Measurements from ENCODE around the gene OR6V1.

The OR6V1 gene

GRCh38 chr7:143042159-143042789 is 9.9 kb upstream of the OR6V1 start:
- Histone ChIP-seq H3K27me3 (ENCODE audit: control insufficient read depth in 2 of 2, insufficient read depth in 2 of 2, low read length in 2 of 2) (no peaks in the 10 kb centered on the region), H3K9ac (ENCODE audit: low read depth in 1 of 2, low read length in 2 of 2) (no peak overlapping the region), H3K27ac (ENCODE audit: low read depth in 2 of 2, low read length in 2 of 2) (no peak overlapping the region), H3K36me3 (ENCODE audit: control insufficient read depth in 2 of 2, insufficient read depth in 2 of 2, low read length in 2 of 2) (no peaks in the 10 kb centered on the region), H3K4me3 (ENCODE audit: low read length in 2 of 2) (no peak overlapping the region), H3K9me3 (ENCODE audit: control insufficient read depth in 2 of 2, low read length in 2 of 2) (no peaks in the 10 kb centered on the region), H3K4me1 (ENCODE audit: control insufficient read depth in 2 of 2, insufficient read depth in 2 of 2, low read length in 2 of 2) (no peaks in the 10 kb centered on the region)

- Histone ChIP-seq H3K9ac (ENCODE audit: low read depth in 1 of 2, low read length in 2 of 2) (no peak overlapping the region), H3K27ac (ENCODE audit: low read depth in 2 of 2, low read length in 2 of 2) (no peak overlapping the region), H3K4me3 (ENCODE audit: low read length in 2 of 2) (no peak overlapping the region), H3K9me3 (ENCODE audit: control insufficient read depth in 2 of 2, low read length in 2 of 2) (no peaks in the 10 kb centered on the region), H3K4me1 (ENCODE audit: control insufficient read depth in 2 of 2, insufficient read depth in 2 of 2, low read length in 2 of 2) (no peaks in the 10 kb centered on the region), H3K36me3 (ENCODE audit: control insufficient read depth in 2 of 2, insufficient read depth in 2 of 2, low read length in 2 of 2) (no peaks in the 10 kb centered on the region), H3K27me3 (ENCODE audit: control insufficient read depth in 2 of 2, insufficient read depth in 2 of 2, low read length in 2 of 2) (no peaks in the 10 kb centered on the region)
Measured at GRCh38 chr7:143042790-143043271, 9.3 kb upstream of the OR6V1 start.

- Histone ChIP-seq H3K9ac (ENCODE audit: low read depth in 1 of 2, low read length in 2 of 2) (no peak overlapping the region), H3K9me3 (ENCODE audit: control insufficient read depth in 2 of 2, low read length in 2 of 2) (no peaks in the 10 kb centered on the region), H3K36me3 (ENCODE audit: control insufficient read depth in 2 of 2, insufficient read depth in 2 of 2, low read length in 2 of 2) (no peaks in the 10 kb centered on the region), H3K27ac (ENCODE audit: low read depth in 2 of 2, low read length in 2 of 2) (no peak overlapping the region), H3K4me1 (ENCODE audit: control insufficient read depth in 2 of 2, insufficient read depth in 2 of 2, low read length in 2 of 2) (no peaks in the 10 kb centered on the region), H3K4me3 (ENCODE audit: low read length in 2 of 2) (no peak overlapping the region), H3K27me3 (ENCODE audit: control insufficient read depth in 2 of 2, insufficient read depth in 2 of 2, low read length in 2 of 2) (no peaks in the 10 kb centered on the region)
Measured at GRCh38 chr7:143043391-143043790, 8.8 kb upstream of the OR6V1 start.

GRCh38 chr7:143046426-143046851 is 5.7 kb upstream of the OR6V1 start:
- no peak overlapping the region for H3K27ac ChIP-seq (ENCODE audit: low read depth in 2 of 2, low read length in 2 of 2)
- H3K4me3 ChIP-seq (ENCODE audit: low read length in 2 of 2), result no peak overlapping the region
- H3K9me3 ChIP-seq (ENCODE audit: control insufficient read depth in 2 of 2, low read length in 2 of 2), result no peaks in the 10 kb centered on the region
- no peak overlapping the region for H3K9ac ChIP-seq (ENCODE audit: low read depth in 1 of 2, low read length in 2 of 2)
- no peaks in the 10 kb centered on the region for H3K4me1 ChIP-seq (ENCODE audit: control insufficient read depth in 2 of 2, insufficient read depth in 2 of 2, low read length in 2 of 2)
- H3K36me3 ChIP-seq (ENCODE audit: control insufficient read depth in 2 of 2, insufficient read depth in 2 of 2, low read length in 2 of 2), result no peaks in the 10 kb centered on the region
- no peaks in the 10 kb centered on the region for H3K27me3 ChIP-seq (ENCODE audit: control insufficient read depth in 2 of 2, insufficient read depth in 2 of 2, low read length in 2 of 2)

- Histone ChIP-seq H3K27ac (ENCODE audit: low read depth in 2 of 2, low read length in 2 of 2) (no peak overlapping the region), H3K9ac (ENCODE audit: low read depth in 1 of 2, low read length in 2 of 2) (no peak overlapping the region), H3K36me3 (ENCODE audit: control insufficient read depth in 2 of 2, insufficient read depth in 2 of 2, low read length in 2 of 2) (no peaks in the 10 kb centered on the region), H3K4me1 (ENCODE audit: control insufficient read depth in 2 of 2, insufficient read depth in 2 of 2, low read length in 2 of 2) (no peaks in the 10 kb centered on the region), H3K4me3 (ENCODE audit: low read length in 2 of 2) (no peak overlapping the region), H3K27me3 (ENCODE audit: control insufficient read depth in 2 of 2, insufficient read depth in 2 of 2, low read length in 2 of 2) (no peaks in the 10 kb centered on the region), H3K9me3 (ENCODE audit: control insufficient read depth in 2 of 2, low read length in 2 of 2) (no peaks in the 10 kb centered on the region)
Measured at GRCh38 chr7:143047326-143047725, 4.8 kb upstream of the OR6V1 start.

GRCh38 chr7:143048827-143049226 is 3.3 kb upstream of the OR6V1 start:
- Histone ChIP-seq H3K36me3 (ENCODE audit: control insufficient read depth in 2 of 2, insufficient read depth in 2 of 2, low read length in 2 of 2) (no peaks in the 10 kb centered on the region), H3K4me3 (ENCODE audit: low read length in 2 of 2) (no peak overlapping the region), H3K27me3 (ENCODE audit: control insufficient read depth in 2 of 2, insufficient read depth in 2 of 2, low read length in 2 of 2) (no peaks in the 10 kb centered on the region), H3K4me1 (ENCODE audit: control insufficient read depth in 2 of 2, insufficient read depth in 2 of 2, low read length in 2 of 2) (no peaks in the 10 kb centered on the region), H3K27ac (ENCODE audit: low read depth in 2 of 2, low read length in 2 of 2) (no peak overlapping the region), H3K9ac (ENCODE audit: low read depth in 1 of 2, low read length in 2 of 2) (no peak overlapping the region), H3K9me3 (ENCODE audit: control insufficient read depth in 2 of 2, low read length in 2 of 2) (no peaks in the 10 kb centered on the region)

GRCh38 chr7:143049362-143049761 is 2.8 kb upstream of the OR6V1 start:
- no peaks in the 10 kb centered on the region for H3K27me3 ChIP-seq (ENCODE audit: control insufficient read depth in 2 of 2, insufficient read depth in 2 of 2, low read length in 2 of 2)
- no peaks in the 10 kb centered on the region for H3K36me3 ChIP-seq (ENCODE audit: control insufficient read depth in 2 of 2, insufficient read depth in 2 of 2, low read length in 2 of 2)
- no peak overlapping the region for H3K4me3 ChIP-seq (ENCODE audit: low read length in 2 of 2)
- H3K9ac ChIP-seq (ENCODE audit: low read depth in 1 of 2, low read length in 2 of 2), result no peak overlapping the region
- H3K4me1 ChIP-seq (ENCODE audit: control insufficient read depth in 2 of 2, insufficient read depth in 2 of 2, low read length in 2 of 2), result no peaks in the 10 kb centered on the region
- H3K9me3 ChIP-seq (ENCODE audit: control insufficient read depth in 2 of 2, low read length in 2 of 2), result no peaks in the 10 kb centered on the region
- H3K27ac ChIP-seq (ENCODE audit: low read depth in 2 of 2, low read length in 2 of 2), result peak overlapping the region in 1 of 2 donors; percentile 4

- no peak overlapping the region for H3K9ac ChIP-seq (ENCODE audit: low read depth in 1 of 2, low read length in 2 of 2)
- H3K4me3 ChIP-seq (ENCODE audit: low read length in 2 of 2), result no peak overlapping the region
- no peaks in the 10 kb centered on the region for H3K9me3 ChIP-seq (ENCODE audit: control insufficient read depth in 2 of 2, low read length in 2 of 2)
- no peaks in the 10 kb centered on the region for H3K36me3 ChIP-seq (ENCODE audit: control insufficient read depth in 2 of 2, insufficient read depth in 2 of 2, low read length in 2 of 2)
- no peak overlapping the region for H3K27ac ChIP-seq (ENCODE audit: low read depth in 2 of 2, low read length in 2 of 2)
- H3K27me3 ChIP-seq (ENCODE audit: control insufficient read depth in 2 of 2, insufficient read depth in 2 of 2, low read length in 2 of 2), result no peaks in the 10 kb centered on the region
- no peaks in the 10 kb centered on the region for H3K4me1 ChIP-seq (ENCODE audit: control insufficient read depth in 2 of 2, insufficient read depth in 2 of 2, low read length in 2 of 2)
Measured at GRCh38 chr7:143050931-143051330, 1.2 kb upstream of the OR6V1 start.

GRCh38 chr7:143054621-143055020 is 2.5 kb downstream of the OR6V1 start:
- no peak overlapping the region for H3K4me3 ChIP-seq (ENCODE audit: low read length in 2 of 2)
- H3K27ac ChIP-seq (ENCODE audit: low read depth in 2 of 2, low read length in 2 of 2), result no peak overlapping the region
- H3K36me3 ChIP-seq (ENCODE audit: control insufficient read depth in 2 of 2, insufficient read depth in 2 of 2, low read length in 2 of 2), result no peaks in the 10 kb centered on the region
- H3K9ac ChIP-seq (ENCODE audit: low read depth in 1 of 2, low read length in 2 of 2), result no peak overlapping the region
- no peaks in the 10 kb centered on the region for H3K27me3 ChIP-seq (ENCODE audit: control insufficient read depth in 2 of 2, insufficient read depth in 2 of 2, low read length in 2 of 2)
- H3K4me1 ChIP-seq (ENCODE audit: control insufficient read depth in 2 of 2, insufficient read depth in 2 of 2, low read length in 2 of 2), result no peaks in the 10 kb centered on the region
- no peaks in the 10 kb centered on the region for H3K9me3 ChIP-seq (ENCODE audit: control insufficient read depth in 2 of 2, low read length in 2 of 2)

- Histone ChIP-seq H3K27ac (ENCODE audit: low read depth in 2 of 2, low read length in 2 of 2) (no peak overlapping the region), H3K36me3 (ENCODE audit: control insufficient read depth in 2 of 2, insufficient read depth in 2 of 2, low read length in 2 of 2) (no peaks in the 10 kb centered on the region), H3K4me1 (ENCODE audit: control insufficient read depth in 2 of 2, insufficient read depth in 2 of 2, low read length in 2 of 2) (no peaks in the 10 kb centered on the region)
Measured at GRCh38 chr7:143055754-143056153, 3.6 kb downstream of the OR6V1 start.

More at GRCh38 chr7:143055754-143056153, 3.6 kb downstream of the OR6V1 start:
- H3K9me3 ChIP-seq (ENCODE audit: control insufficient read depth in 2 of 2, low read length in 2 of 2), result no peaks in the 10 kb centered on the region
- no peak overlapping the region for H3K9ac ChIP-seq (ENCODE audit: low read depth in 1 of 2, low read length in 2 of 2)
- no peaks in the 10 kb centered on the region for H3K27me3 ChIP-seq (ENCODE audit: control insufficient read depth in 2 of 2, insufficient read depth in 2 of 2, low read length in 2 of 2)
- H3K4me3 ChIP-seq (ENCODE audit: low read length in 2 of 2), result no peak overlapping the region

Measured in mucosa of rectum (tissue), 2 donors.